Limb (tissue), 2 donors: ENCODE results near the gene NBPF14.
"Not testable (repeated sequence)": the region's sequence is repeated elsewhere in the genome, so short reads cannot be mapped to it uniquely, and the experiment has no call there.

ENCODE experiments used
- DNase-seq, 2 donors: peaks; one replicate each; pipeline ENCODE4 v3.0.0-alpha.2; 2016; ENCODE audit errors: extremely low spot score in 2 of 2

NBPF14 gene, protein sequence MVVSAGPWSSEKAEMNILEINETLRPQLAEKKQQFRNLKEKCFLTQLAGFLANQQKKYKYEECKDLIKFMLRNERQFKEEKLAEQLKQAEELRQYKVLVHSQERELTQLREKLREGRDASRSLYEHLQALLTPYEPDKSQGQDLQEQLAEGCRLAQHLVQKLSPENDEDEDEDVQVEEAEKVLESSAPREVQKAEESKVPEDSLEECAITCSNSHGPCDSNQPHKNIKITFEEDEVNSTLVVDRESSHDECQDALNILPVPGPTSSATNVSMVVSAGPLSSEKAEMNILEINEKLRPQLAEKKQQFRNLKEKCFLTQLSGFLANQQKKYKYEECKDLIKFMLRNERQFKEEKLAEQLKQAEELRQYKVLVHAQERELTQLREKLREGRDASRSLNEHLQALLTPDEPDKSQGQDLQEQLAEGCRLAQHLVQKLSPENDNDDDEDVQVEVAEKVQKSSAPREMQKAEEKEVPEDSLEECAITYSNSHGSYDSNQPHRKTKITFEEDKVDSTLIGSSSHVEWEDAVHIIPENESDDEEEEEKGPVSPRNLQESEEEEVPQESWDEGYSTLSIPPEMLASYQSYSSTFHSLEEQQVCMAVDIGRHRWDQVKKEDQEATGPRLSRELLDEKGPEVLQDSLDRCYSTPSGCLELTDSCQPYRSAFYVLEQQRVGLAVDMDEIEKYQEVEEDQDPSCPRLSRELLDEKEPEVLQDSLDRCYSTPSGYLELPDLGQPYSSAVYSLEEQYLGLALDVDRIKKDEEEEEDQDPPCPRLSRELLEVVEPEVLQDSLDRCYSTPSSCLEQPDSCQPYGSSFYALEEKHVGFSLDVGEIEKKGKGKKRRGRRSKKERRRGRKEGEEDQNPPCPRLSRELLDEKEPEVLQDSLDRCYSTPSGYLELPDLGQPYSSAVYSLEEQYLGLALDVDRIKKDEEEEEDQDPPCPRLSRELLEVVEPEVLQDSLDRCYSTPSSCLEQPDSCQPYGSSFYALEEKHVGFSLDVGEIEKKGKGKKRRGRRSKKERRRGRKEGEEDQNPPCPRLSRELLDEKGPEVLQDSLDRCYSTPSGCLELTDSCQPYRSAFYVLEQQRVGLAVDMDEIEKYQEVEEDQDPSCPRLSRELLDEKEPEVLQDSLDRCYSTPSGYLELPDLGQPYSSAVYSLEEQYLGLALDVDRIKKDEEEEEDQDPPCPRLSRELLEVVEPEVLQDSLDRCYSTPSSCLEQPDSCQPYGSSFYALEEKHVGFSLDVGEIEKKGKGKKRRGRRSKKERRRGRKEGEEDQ (N-terminal part only)

DNA sequence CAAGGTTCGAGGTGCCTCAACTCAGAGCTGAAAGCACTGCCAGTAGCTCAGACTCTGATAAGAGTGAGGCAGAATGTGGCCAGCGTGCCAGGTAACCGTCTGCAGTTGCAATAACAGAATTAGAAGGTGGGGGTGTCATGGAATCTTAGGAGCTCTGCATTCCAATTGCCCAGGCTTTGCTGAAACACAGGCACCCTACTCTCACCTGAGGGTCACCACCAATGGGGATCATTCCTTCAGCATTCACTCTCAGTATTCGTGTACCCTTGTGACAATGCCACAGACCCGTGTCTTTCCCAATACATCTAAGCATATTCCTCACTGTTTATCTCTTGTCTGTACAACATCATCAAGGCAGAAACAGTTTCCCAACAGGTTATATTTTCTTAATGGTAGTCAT, at the start of gene NBPF14:
Gene NBPF14 (minus strand): TSS at position 101 of the 400 bp plus-strand sequence. CDS start 294 bp downstream, outside the sequence.
- DNase-seq, result not testable (repeated sequence)

DNA sequence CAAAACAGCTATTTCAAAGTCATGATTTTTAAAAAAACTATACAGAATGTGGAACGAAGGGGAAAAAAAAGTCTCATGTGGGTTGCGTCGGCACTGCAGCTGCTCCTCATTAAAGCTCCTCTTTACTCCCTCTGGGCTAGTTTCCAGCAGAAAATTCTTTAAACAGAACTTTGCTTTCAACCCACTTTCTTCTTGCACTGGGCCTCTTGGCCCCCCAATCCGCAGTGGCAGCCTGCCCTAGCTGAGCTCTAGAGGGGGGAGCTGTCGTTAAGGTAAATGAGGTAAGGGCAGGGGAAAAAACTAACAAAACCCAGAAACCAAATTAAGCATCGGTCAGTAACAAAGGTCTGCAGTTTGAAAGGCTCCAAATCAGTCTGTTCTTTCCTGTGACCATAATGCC, 29.6 kb upstream of the NBPF14 start:
- not testable (repeated sequence) for DNase-seq

DNA sequence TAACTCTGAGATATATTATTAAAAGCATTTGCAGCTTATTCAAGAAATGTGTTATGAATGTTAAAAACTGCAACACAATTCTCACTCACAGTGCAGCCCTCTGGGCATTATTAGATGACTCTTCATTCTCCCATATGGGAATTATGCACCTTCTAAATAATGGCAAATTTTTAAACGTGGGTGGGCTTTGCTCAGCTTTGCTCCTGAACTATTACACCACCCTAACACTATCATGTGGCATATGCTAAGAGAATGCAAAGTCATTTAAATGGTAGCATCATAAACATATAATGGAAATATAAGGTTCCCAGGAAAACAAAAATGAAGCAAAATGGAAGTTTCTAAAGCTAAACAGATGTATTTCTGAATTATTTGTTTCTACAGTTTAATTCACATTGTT, 22.4 kb upstream of the NBPF14 start:
- DNase-seq, result not testable (repeated sequence)

DNA sequence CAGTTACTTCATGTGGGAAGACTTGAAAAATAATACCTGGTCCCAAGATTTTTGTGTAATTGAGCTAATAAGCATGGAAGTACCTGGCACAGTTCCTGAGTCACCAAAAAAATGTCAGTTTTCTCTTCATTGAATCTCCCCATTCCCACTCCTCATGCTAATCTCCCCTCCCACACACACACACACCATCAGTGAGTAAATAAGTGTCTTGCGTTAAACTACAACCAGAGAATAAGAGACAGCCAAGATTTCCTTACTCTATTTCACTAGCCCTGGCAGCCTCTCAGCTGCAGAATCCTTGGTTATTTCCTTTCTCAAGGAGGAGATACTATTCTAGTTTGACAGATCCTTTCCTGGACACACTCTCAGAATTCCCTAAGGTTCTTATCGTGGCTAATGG, 9.5 kb upstream of the NBPF14 start:
- DNase-seq, result peak in 1 of 2 donors; percentile 0

DNA sequence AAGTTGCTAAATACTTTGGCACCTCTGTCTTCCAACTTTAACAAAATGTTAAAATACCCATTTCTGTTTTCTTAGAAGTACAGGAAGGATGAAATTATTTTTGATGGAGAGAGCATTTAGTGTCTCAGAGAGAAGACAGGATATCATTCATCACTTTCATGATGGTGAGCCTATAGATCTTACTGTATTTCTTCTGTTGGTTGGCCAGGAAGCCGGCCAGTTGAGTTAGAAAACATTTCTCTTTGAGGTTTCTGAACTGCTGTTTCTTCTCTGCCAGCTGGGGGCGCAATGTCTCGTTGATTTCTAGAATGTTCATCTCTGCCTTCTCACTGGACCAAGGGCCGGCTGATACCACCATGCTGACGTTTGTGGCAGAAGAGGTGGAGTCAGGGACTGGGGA, 451 bp downstream of the NBPF14 start:
- not testable (repeated sequence) for DNase-seq

DNA sequence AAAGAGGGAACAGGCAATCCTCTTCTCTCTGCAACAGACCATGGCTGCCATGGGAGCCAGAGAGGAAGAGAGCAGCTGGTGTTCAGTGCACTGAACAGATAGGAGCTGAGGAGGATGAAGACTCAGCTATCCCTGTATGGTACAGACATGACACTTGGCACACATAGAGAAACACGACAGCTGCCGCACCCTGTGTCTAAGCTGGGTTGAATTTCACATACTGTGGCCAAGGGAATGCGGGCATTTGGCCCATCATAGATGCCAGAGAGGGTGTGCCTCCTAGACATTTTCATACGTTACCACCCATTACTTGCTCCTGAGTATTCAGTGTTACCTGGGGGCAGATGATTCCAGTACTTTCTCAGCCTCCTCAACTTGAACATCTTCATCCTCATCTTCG, 4.7 kb downstream of the NBPF14 start:
- not testable (repeated sequence) for DNase-seq

DNA sequence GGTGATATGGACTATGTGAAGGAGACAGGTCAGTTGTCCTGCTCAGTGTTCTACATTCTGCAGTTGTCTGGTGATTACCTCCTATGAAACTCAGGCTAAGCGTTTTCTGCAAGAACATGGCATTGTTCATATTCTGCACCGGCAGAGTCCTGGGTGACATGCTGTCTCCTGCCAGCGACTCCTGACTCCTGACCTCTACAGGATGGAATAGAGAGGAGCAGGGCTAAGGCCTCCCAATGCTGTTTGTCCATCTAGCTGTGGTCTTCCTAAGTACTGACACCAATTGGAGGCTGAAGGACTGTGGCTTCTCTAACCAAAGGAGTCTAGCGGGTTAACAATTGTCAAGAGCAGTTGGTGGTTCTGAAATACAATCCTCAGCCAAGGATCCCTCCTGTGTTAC, 63.7 kb downstream of the NBPF14 start:
- DNase-seq, result not testable (repeated sequence)

DNA sequence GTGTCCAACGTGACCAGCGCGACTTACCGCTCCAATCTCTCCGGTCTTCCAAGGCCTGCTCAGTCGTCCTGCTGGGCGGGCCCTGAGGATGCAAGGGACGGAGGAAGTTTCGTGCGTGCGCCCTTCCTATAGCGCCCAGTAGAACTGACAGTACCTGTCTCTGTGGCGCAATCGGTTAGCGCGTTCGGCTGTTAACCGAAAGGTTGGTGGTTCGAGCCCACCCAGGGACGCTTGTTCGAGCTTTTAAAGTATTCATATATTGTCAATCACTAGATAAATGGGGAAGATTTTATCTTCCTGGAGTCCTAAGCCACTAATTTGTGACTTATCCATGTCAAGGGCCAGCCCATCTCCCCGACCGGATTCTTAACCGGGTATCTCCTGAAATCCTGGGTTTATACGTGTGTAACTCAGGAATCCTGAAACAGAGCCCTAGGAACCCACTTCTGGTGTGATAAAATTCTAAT, 66.7 kb downstream of the NBPF14 start:
- peak in 1 of 2 donors; percentile 23 for DNase-seq

DNA sequence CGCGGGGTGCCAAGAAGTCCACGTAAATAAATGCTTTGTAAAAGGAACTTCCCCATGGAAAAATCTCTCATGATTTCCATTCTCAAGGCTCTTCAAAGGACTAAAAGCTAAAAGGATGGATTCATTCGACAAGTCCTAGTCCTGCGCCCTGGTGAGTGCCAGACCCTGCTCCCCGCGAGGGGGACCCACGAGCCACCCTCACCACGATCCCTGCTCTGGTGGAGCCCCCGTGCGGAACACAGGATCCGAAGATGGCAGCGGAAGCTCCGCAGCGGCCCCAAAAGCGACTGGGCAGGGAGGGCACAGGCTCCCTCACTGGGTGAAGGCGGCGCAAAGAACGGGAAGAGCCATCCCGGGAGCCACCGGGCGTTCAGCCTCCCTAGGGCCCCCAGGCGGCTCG, 67.2 kb downstream of the NBPF14 start:
- DNase-seq, result not testable (repeated sequence)

DNA sequence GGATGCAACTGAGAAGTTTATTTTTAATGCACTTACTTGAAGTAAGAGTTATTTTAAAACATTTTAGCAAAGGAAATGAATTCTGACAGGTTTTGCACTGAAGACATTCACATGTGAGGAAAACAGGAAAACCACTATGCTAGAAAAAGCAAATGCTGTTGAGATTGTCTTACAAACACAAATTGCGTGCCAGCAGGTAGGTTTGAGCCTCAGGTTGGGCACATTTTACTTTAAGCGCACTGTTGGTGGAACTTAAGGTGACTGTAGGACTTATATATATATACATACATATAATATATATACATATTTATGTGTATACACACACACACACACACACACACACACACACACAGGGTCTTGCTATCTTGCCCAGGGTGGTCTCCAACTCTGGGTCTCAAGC, 69.2 kb downstream of the NBPF14 start:
- not testable (repeated sequence) for DNase-seq

DNA sequence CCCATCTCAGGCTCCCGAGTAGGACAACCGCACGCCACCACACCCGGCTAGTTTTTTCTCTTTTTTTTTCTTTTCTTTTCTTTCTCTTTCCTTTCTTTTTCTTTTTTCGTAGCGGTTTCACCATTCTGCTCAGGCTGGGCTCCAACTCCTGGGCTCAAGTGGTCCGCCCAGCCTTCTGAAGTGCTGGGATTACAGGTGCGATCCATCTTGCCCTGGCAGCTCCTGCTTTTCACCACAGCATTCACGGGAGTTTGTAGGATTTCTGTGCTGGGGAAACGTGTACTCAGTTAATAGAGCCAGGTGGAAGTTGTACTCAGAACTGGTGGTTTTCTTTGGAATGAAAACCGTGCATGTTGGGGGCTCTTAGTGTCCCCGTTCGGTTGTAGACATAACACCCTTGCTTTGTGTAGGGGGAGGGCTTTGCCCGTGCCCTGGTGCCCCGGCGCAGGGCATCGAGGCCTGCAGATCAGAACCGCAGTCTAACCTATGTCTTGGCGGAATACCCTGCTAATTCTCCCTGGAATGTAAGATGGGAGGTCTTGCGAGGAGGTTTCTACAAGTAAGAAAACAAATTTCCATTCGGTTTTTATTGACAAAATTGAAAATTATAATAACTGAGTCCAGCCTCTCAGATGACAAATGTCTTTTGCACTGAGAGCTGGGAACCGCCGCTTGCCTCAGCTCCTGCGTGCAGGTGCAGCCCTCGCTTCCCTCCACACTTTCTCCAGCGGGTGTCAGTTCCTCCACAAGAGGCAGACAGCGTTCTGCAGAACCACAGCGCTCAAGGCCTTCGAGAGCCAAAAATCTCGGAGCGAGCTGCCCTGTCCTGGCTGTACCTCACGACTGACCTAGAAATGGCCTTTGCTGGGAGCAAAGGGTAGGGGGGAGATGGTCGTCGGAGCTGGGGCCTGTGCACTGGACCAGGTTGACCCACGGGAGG, 72.3 kb downstream of the NBPF14 start:
- DNase-seq, result not testable (repeated sequence)

DNA sequence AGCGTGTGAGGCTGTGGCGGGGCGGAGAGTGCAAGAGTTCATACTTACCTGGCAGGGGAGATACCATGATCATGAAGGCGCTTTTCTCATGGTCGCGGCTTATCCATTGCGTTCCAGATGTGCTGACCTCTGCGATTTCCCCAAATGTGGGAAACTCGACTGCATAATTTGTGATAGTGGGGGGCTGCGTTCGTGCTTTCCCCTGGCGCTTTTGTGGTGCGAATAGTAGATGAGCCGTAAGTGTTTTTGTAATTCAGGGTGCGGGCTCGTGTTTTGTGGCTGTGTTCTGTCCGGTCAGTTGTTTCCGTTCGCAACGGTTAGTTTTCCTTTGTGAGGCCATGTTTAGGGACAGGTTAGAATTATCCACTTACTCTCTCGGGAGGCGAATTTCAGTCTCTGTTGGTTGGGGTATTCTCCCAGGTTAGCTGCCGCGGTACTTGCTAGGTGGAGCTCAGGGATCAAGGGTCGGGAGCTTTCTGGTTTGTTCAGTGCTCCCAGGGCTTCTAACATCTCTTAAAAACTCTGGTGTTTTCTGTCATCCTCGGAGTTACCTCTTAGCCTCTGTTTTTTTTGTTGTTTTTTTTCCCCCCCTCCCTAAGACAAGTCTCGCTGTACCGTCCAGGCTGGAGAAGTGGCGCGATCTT, 73.1 kb downstream of the NBPF14 start:
- DNase-seq, result peak; percentile 85 to 88

DNA sequence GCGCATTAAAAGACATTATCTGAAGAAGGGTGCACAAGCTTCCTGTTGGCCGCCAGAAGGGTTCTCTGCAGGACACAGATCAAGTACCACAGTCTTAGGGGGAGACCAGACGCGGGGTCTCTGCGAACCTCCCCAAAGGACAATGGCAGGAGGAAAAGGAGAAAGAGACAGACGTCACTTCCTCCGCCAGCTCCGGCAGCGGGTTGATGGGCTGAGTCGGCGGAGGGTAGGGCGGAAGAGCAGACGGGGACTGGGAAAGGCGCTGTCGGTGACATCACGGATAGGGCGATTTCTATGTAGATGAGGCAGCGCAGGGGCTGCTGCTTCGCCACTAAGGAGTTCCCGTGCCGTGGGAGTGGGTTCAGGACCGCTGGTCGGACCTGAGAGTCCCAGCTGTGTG, 73.7 kb downstream of the NBPF14 start:
- peak; percentile 79 to 81 for DNase-seq

DNA sequence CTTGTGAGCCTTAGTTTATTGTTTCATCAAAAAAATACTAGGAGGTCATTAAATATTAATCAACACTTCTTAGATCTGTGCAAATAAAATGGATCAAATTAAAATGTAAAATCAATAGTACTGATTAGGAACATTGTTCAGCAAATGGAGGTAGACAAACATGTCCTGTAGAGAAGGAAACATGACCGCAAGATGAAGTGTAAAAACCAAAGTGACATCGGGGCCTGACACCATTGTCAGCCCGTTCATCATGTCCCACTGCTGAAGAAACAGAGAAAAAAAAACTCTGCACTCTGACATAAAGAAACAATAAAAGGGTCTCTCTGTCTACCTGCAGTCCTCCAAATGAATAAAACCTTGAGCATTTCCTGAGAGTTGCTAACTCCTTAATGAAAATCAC, 81.5 kb downstream of the NBPF14 start:
- not testable (repeated sequence) for DNase-seq

DNA sequence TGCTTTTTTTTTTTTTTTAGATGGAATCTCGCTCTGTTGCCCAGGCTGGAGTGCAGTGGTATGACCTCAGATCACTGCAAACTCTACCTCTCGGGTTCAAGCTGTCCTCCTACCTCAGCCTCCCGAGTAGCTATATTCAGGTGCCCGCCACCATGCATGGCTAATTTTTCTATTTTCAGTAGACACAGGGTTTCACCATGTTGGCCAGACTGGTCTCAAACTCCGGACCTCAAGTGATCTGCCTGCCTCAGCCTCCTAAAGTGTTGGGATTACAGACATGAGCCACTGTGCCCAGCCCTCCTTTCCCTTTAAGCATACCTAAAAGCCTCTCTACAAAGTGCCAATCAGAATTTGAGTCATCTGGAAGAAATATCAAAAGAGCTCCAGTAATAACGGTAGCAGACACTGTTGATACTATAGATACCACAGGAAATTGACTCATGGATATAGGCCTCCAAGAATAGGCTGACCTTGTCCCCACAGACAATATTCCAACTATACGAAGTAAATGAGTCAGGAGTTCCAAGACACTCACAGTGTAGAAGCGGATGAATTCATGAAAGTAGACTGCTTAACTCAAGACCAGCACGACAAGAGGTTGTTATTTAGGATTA, 83.1 kb downstream of the NBPF14 start:
- DNase-seq, result not testable (repeated sequence)

DNA sequence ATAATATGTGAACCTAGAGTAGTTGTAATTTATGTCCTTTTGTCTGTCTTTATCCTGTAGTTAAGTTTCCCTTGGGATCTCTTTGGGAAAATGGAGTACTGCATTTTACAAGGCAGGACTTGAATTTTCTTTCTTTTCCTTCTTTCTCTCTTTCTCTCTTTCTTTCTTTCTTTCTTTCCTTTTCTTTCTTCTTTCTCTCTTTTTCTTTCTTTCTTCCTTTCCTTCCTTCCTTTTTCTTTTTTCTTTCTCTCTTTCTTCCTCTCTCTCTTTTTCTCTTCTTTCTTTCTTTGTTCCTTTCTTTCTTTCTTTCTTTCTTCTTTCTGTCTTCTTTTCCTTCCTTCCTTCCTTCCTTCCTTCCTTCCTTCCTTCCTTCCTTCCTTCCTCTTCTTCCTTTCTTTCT, 101.9 kb downstream of the NBPF14 start:
- DNase-seq, result not testable (repeated sequence)

DNA sequence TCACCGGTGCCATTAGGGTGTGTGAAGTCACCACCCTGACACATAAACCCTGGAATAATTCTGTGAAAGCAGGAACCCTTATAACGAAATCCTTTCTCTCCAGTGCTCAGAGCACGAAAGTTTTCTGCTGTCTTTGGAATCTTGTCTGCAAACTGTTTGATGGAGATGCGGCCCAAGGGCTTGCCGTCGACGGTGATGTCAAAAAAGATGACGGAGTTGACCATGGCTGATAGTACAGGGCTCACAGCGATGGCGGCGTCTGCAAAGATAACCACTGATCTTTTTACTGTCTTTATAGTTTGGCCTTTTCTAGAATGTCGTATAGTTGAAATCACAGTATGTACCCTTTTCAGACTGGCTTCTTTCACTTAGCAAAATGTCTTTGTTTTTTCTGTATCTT, 112.8 kb downstream of the NBPF14 start, which contains the start of gene PPIAL4G:
Gene PPIAL4G (minus strand): TSS at position 274 of the 400 bp plus-strand sequence. CDS start 50 bp downstream, at position 224.
- DNase-seq, result not testable (repeated sequence)
